HCT116 (cell line): ENCODE results near the gene LRRIQ1. TPM values are rescaled to one million over a fixed set of nuclear protein-coding genes. Genes with fewer than 3 reads are reported as not detected.

Source experiments
- ATAC-seq: fragments of 200-7000 bp; cut with Tn5 transposase; 2 replicates; pipeline ENCODE4 v1.9.1; 2020; ENCODE audit warnings: mild to moderate bottlenecking, moderate library complexity
- BruUV-seq: library from RNA; stranded (reverse); fragments of 400-500 nt; replicated peaks from 2 replicates; lab custom pipeline; 2021; lab: Mats Ljungman, UMichigan
- CTCF ChIA-PET: fragments of 300-600 bp; sonication (Branson Sonifier 250); formaldehyde crosslinking; loops from one replicate; lab custom pipeline; 2021; ENCODE audit warnings: antibody characterized with exemption; lab: Charles Lee
- POLR2A ChIA-PET: fragments of 300-600, 350-600 bp; sonication (Branson Sonifier 250); formaldehyde crosslinking; loops from one replicate; lab custom pipeline; 2021; ENCODE audit warnings: antibody characterized with exemption; lab: Charles Lee
- RAD21 ChIA-PET, 2 experiments: fragments of 300-600 bp; sonication (Branson Sonifier 250); formaldehyde crosslinking; loops; one replicate each; lab custom pipeline; 2023; ENCODE audit warnings: low total read pairs in 2 of 2; ENCODE audit not compliant: uncharacterized antibody in 2 of 2, unreplicated experiment in 2 of 2, low non-redundant PET in 1 of 2; lab: Charles Lee
- DNase-seq: peaks from one replicate; pipeline ENCODE4 v3.0.0-alpha.2; 2010; ENCODE audit warnings: low read depth, low spot score
- H2AFZ ChIP-seq: fragments of 200-600 bp; shearing (Covaris generic), sonication (generic); 2 replicates; pipeline ENCODE4 v1.6.1; 2017; ENCODE audit warnings: low read depth, mixed run types, mixed read lengths, antibody characterized with exemption, low read length; ENCODE audit not compliant: poor library complexity, severe bottlenecking
- H3K27ac ChIP-seq: 2 replicates; pipeline ENCODE4 v1.5.1; 2012; ENCODE audit warnings: low read depth, low read length
- H3K27me3 ChIP-seq: fragments of 200-600 bp; sonication (generic); 2 replicates; pipeline ENCODE4 v1.6.1; 2016; ENCODE audit warnings: mixed run types, low read length, mixed read lengths; ENCODE audit not compliant: insufficient read depth
- H3K36me3 ChIP-seq, 2 experiments: fragments of 200-500 bp in 1 of 2; fragments of 200-600 bp in 1 of 2; sonication (Bioruptor generic) in 1 of 2; sonication (generic) in 1 of 2; 2 replicates each; pipeline versions ENCODE4 v1.5.1 to v1.6.1; 2014 to 2016; ENCODE audit warnings: low read length in 2 of 2, inconsistent platforms in 1 of 2, mixed read lengths in 1 of 2, mixed run types in 1 of 2; ENCODE audit not compliant: insufficient read depth in 2 of 2, control insufficient read depth in 1 of 2
- H3K4me1 ChIP-seq, 2 experiments: fragments of 200-600 bp in 1 of 2; sonication (generic) in 1 of 2; 2 replicates each; pipeline versions ENCODE4 v1.5.1 to v1.6.1; 2012 to 2017; ENCODE audit warnings: low read length in 2 of 2, inconsistent platforms in 1 of 2, mild to moderate bottlenecking in 1 of 2, mixed read lengths in 1 of 2, mixed run types in 1 of 2, moderate library complexity in 1 of 2; ENCODE audit not compliant: insufficient read depth in 2 of 2, control insufficient read depth in 1 of 2
- H3K4me2 ChIP-seq: fragments of 200-600 bp; sonication (generic); 2 replicates; pipeline ENCODE4 v1.6.1; 2017; ENCODE audit warnings: mixed run types, low read length, mixed read lengths
- H3K4me3 ChIP-seq, 2 experiments: fragments of 200-600 bp in 1 of 2; sonication (generic) in 1 of 2; replicated peaks in 1 of 2; 2 replicates each; pipeline ENCODE4 v1.5.1; 2011 to 2016; ENCODE audit warnings: low read length in 2 of 2, control low read depth in 1 of 2, low read depth in 1 of 2, mild to moderate bottlenecking in 1 of 2, mixed read lengths in 1 of 2, mixed run types in 1 of 2
- H3K79me2 ChIP-seq: fragments of 200-600 bp; sonication (generic); 2 replicates; pipeline ENCODE4 v1.6.1; 2017; ENCODE audit warnings: mild to moderate bottlenecking, mixed run types, low read length, moderate library complexity, mixed read lengths; ENCODE audit not compliant: insufficient read depth
- H3K9ac ChIP-seq: fragments of 200-600 bp; sonication (generic); 2 replicates; pipeline ENCODE4 v1.6.1; 2016; ENCODE audit warnings: low read length, mixed read lengths
- H3K9me2 ChIP-seq: fragments of 200-600 bp; sonication (generic), shearing (Covaris generic); 2 replicates; pipeline ENCODE4 v1.6.1; 2017; ENCODE audit warnings: mixed run types, mild to moderate bottlenecking, moderate library complexity; ENCODE audit not compliant: insufficient read depth
- H3K9me3 ChIP-seq, 2 experiments: fragments of 200-500 bp in 1 of 2; fragments of 200-600 bp in 1 of 2; sonication (Bioruptor generic) in 1 of 2; sonication (generic) in 1 of 2; 2 replicates each; pipeline ENCODE4 v1.6.1; 2014 to 2017; ENCODE audit warnings: low read length in 2 of 2, mixed read lengths in 2 of 2, inconsistent platforms in 1 of 2, low read depth in 1 of 2, mild to moderate bottlenecking in 1 of 2, mixed run types in 1 of 2, moderate library complexity in 1 of 2; ENCODE audit not compliant: control insufficient read depth in 1 of 2, insufficient read depth in 1 of 2
- H4K20me1 ChIP-seq: fragments of 200-600 bp; sonication (generic), shearing (Covaris generic); 2 replicates; pipeline ENCODE4 v1.6.1; 2017; ENCODE audit warnings: mixed run types, mild to moderate bottlenecking, moderate library complexity; ENCODE audit not compliant: insufficient read depth
- CBX3 ChIP-seq: IDR thresholded peaks from 2 replicates; pipeline ENCODE4 v1.6.1; 2012; ENCODE audit warnings: low read depth
- CEBPB ChIP-seq: IDR thresholded peaks from 2 replicates; pipeline ENCODE4 v1.6.1; 2012; ENCODE audit warnings: low read depth
- EGR1 ChIP-seq: IDR thresholded peaks from 2 replicates; pipeline ENCODE4 v1.6.1; 2012; ENCODE audit warnings: low read depth
- JUND ChIP-seq: IDR thresholded peaks from 2 replicates; pipeline ENCODE4 v1.6.1; 2012
- POLR2A ChIP-seq: IDR thresholded peaks from 2 replicates; pipeline ENCODE4 v1.7.0; 2011; ENCODE audit warnings: borderline replicate concordance; ENCODE audit not compliant: insufficient read depth, insufficient read length; ENCODE audit errors: extremely low read depth
- POLR2AphosphoS5 ChIP-seq: IDR thresholded peaks from 2 replicates; pipeline ENCODE4 v1.6.1; 2011; ENCODE audit warnings: mild to moderate bottlenecking, low read depth, low read length, moderate library complexity
- RAD21 ChIP-seq: IDR thresholded peaks from 2 replicates; pipeline ENCODE4 v1.6.1; 2012; ENCODE audit warnings: low read depth, mild to moderate bottlenecking
- SP1 ChIP-seq: IDR thresholded peaks from 2 replicates; pipeline ENCODE4 v1.6.1; 2012; ENCODE audit warnings: low read depth
- YY1 ChIP-seq: IDR thresholded peaks from 2 replicates; pipeline ENCODE4 v1.6.1; 2011; ENCODE audit warnings: low read length, low read depth, moderate library complexity, mild to moderate bottlenecking; ENCODE audit not compliant: insufficient replicate concordance; ENCODE audit errors: extremely low read depth
- intact Hi-C: fragments of 100-400 bp; cut with micrococcal nuclease; formaldehyde crosslinking; loops from 2 replicates; pipeline ENCODE4 v1.10.0; 2022
- total RNA-seq: library from RNA; stranded (reverse); gene quantifications from one replicate; pipeline ENCODE4 v1.2.1, GENCODE V29; 2021; ENCODE audit not compliant: unreplicated experiment
- TF ChIP-seq, protein P1 (sequence below): IDR thresholded peaks from 2 replicates; pipeline ENCODE4 v1.6.1; 2011; ENCODE audit warnings: mild to moderate bottlenecking, low read length, moderate library complexity; ENCODE audit not compliant: insufficient replicate concordance; ENCODE audit errors: extremely low read depth
- TF ChIP-seq, protein P2 (sequence below): IDR thresholded peaks from 2 replicates; pipeline ENCODE4 v1.6.1; 2012

LRRIQ1 gene
- total RNA-seq, 1 experiment from 2014 or later = 0.89 TPM

- TF ChIP-seq, protein P1, sequence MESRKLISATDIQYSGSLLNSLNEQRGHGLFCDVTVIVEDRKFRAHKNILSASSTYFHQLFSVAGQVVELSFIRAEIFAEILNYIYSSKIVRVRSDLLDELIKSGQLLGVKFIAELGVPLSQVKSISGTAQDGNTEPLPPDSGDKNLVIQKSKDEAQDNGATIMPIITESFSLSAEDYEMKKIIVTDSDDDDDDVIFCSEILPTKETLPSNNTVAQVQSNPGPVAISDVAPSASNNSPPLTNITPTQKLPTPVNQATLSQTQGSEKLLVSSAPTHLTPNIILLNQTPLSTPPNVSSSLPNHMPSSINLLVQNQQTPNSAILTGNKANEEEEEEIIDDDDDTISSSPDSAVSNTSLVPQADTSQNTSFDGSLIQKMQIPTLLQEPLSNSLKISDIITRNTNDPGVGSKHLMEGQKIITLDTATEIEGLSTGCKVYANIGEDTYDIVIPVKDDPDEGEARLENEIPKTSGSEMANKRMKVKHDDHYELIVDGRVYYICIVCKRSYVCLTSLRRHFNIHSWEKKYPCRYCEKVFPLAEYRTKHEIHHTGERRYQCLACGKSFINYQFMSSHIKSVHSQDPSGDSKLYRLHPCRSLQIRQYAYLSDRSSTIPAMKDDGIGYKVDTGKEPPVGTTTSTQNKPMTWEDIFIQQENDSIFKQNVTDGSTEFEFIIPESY = no peak
- TF ChIP-seq EGR1 (no peak), SP1 (no peak)
Measured at GRCh38 chr12:85059594-85059993, 23.4 kb downstream of the LRRIQ1 start (continued).

DNA sequence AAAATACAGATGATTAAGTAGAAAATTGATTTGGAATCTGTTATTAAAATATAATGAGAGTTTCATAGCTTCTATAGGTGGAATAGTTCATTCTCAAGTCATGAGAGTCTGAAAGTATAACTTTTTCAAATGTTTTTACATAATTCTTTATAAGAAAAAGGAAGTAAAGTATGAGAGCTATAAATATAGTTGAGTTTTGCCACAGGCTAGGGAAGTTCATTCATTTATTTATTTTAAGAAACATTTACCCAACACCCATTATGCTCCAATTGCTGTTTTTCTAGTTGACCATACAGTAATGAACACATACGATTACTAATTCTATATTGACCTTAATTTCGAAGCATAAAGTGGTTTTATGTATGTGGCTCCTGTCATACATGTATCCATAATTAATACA is 24.8 kb downstream of the LRRIQ1 start:
- TF ChIP-seq SP1 = no peak
- TF ChIP-seq RAD21 = no peak
- TF ChIP-seq, protein P1 = no peak
- no peak for TF ChIP-seq CBX3
- no peak for TF ChIP-seq YY1
- TF ChIP-seq POLR2AphosphoS5 = no peak
- TF ChIP-seq EGR1 = no peak
- no peak for TF ChIP-seq POLR2A
- no peak for TF ChIP-seq CEBPB
- TF ChIP-seq, protein P2, sequence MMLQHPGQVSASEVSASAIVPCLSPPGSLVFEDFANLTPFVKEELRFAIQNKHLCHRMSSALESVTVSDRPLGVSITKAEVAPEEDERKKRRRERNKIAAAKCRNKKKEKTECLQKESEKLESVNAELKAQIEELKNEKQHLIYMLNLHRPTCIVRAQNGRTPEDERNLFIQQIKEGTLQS = no peak
- TF ChIP-seq JUND = no peak
- Histone ChIP-seq H2AFZ (no peak overlapping the region), H3K4me2 (no peak overlapping the region), H3K27ac (no peak overlapping the region), H3K4me3 (no peak overlapping the region), H3K27me3 (no peaks in the 10 kb centered on the region), H3K79me2 (no peaks in the 10 kb centered on the region), H3K9ac (no peak overlapping the region), H3K4me1 (no peaks in the 10 kb centered on the region), H3K9me2 (no peaks in the 10 kb centered on the region), H3K9me3 (no peaks in the 10 kb centered on the region), H4K20me1 (no peaks in the 10 kb centered on the region), H3K36me3 (no peaks in the 10 kb centered on the region)
- ATAC-seq = no peak
- BruUV-seq = no TSS peak
- ChIA-PET RAD21 (no interaction called here), POLR2A (no interaction called here), CTCF (no interaction called here)
- intact Hi-C loops = no loop called here
- DNase-seq = no peak
